Ishikawa (cell line): ENCODE results near the gene RTEL1.

Experiments used
- CEBPB ChIP-seq: IDR thresholded peaks from 2 replicates; pipeline ENCODE4 v1.6.1; 2012
- EGR1 ChIP-seq: IDR thresholded peaks from 2 replicates; pipeline ENCODE4 v1.6.1; 2012
- TEAD4 ChIP-seq: IDR thresholded peaks from 2 replicates; pipeline ENCODE4 v1.6.1; 2012
- YY1 ChIP-seq: IDR thresholded peaks from 2 replicates; pipeline ENCODE4 v1.6.1; 2012; ENCODE audit warnings: low read depth
- TF ChIP-seq, protein P1 (sequence below): IDR thresholded peaks from 2 replicates; pipeline ENCODE4 v1.6.1; 2012
- TF ChIP-seq, protein P2 (sequence below): IDR thresholded peaks from 2 replicates; pipeline ENCODE4 v1.6.1; 2012; ENCODE audit warnings: low read depth, mild to moderate bottlenecking

DNA sequence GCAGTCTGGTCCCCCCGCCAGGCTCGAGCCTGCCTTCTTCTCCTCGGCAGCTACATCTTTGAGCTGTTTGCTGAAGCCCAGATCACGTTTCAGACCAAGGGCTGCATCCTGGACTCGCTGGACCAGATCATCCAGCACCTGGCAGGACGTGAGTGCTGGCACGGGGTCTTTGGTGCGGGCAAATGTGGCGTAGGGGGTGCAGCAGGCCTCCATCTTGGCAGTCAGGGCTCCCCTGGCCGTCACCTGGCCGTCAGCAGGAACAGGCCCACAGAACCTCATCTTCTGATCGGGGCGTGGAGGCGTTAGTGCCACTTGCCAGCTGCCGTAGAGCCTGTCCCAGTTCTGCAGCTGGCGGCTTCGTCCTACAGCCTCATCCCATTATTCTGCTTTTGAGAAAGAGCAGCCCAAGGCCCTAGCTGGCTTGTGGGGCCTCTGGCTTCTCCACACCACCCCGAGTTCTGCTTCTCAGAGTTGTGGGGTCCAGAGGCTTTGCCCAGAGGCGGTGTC is 21.7 kb downstream of the RTEL1 start:
- TF ChIP-seq, protein P1, sequence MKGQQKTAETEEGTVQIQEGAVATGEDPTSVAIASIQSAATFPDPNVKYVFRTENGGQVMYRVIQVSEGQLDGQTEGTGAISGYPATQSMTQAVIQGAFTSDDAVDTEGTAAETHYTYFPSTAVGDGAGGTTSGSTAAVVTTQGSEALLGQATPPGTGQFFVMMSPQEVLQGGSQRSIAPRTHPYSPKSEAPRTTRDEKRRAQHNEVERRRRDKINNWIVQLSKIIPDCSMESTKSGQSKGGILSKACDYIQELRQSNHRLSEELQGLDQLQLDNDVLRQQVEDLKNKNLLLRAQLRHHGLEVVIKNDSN, result no peak
- TF ChIP-seq CEBPB (no peak), YY1 (no peak), TEAD4 (no peak), EGR1 (no peak)
- TF ChIP-seq, protein P2, sequence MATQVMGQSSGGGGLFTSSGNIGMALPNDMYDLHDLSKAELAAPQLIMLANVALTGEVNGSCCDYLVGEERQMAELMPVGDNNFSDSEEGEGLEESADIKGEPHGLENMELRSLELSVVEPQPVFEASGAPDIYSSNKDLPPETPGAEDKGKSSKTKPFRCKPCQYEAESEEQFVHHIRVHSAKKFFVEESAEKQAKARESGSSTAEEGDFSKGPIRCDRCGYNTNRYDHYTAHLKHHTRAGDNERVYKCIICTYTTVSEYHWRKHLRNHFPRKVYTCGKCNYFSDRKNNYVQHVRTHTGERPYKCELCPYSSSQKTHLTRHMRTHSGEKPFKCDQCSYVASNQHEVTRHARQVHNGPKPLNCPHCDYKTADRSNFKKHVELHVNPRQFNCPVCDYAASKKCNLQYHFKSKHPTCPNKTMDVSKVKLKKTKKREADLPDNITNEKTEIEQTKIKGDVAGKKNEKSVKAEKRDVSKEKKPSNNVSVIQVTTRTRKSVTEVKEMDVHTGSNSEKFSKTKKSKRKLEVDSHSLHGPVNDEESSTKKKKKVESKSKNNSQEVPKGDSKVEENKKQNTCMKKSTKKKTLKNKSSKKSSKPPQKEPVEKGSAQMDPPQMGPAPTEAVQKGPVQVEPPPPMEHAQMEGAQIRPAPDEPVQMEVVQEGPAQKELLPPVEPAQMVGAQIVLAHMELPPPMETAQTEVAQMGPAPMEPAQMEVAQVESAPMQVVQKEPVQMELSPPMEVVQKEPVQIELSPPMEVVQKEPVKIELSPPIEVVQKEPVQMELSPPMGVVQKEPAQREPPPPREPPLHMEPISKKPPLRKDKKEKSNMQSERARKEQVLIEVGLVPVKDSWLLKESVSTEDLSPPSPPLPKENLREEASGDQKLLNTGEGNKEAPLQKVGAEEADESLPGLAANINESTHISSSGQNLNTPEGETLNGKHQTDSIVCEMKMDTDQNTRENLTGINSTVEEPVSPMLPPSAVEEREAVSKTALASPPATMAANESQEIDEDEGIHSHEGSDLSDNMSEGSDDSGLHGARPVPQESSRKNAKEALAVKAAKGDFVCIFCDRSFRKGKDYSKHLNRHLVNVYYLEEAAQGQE, result no peak
